ENCODE results near the gene RESP18.

- TF ChIP-seq CTCF (IDR thresholded peaks at IDR 0.05) (peak in 6 of 7 experiments; percentile 19 to 52 (median 39)), POLR2A (IDR thresholded peaks at IDR 0.05) (no peak)
Measured at GRCh38 chr2:219352448-219353023, 20.0 kb upstream of the RESP18 start.
